Psoas muscle (tissue), 8 donors: ENCODE data around the gene RAB14. TPM values are rescaled to one million over a fixed set of nuclear protein-coding genes. Genes with fewer than 3 reads are reported as not detected.

Source experiments
- ATAC-seq, 4 donors: fragments of 200-7000 bp; cut with Tn5 transposase; one replicate each; pipeline ENCODE4 v1.9.1; 2020; ENCODE audit warnings: moderate library complexity in 3 of 4, mild to moderate bottlenecking in 2 of 4
- DNase-seq, 2 donors: peaks; one replicate each; pipeline ENCODE4 v3.0.0-alpha.2; 2020
- H3K27ac ChIP-seq: fragments of 200-600 bp; one replicate; pipeline ENCODE4 v1.8.0; 2022
- H3K27me3 ChIP-seq, 3 donors: fragments of 200-600 bp in 1 of 3; one replicate each; pipeline versions ENCODE4 v1.6.1 to v1.8.0; 2013 to 2022; ENCODE audit warnings: low read length in 2 of 3, mild to moderate bottlenecking in 2 of 3, moderate library complexity in 1 of 3; ENCODE audit not compliant: insufficient read depth in 3 of 3
- H3K36me3 ChIP-seq, 2 donors: fragments of 200-600 bp in 1 of 2; one replicate each; pipeline versions ENCODE4 v1.6.1 to v1.8.0; 2013 to 2022; ENCODE audit warnings: low read depth in 1 of 2, mild to moderate bottlenecking in 1 of 2, moderate library complexity in 1 of 2; ENCODE audit not compliant: insufficient read depth in 1 of 2
- H3K4me1 ChIP-seq: fragments of 200-600 bp; one replicate; pipeline ENCODE4 v1.8.0; 2022
- H3K4me3 ChIP-seq: fragments of 200-600 bp; one replicate; pipeline ENCODE4 v1.8.0; 2022; ENCODE audit warnings: mild to moderate bottlenecking
- H3K9me3 ChIP-seq: fragments of 200-600 bp; one replicate; pipeline ENCODE4 v1.8.0; 2022
- WGBS, 3 donors: extraction: QIAGEN DNeasy Blood & Tissue Kit; methylation state at CpG; one replicate each; pipeline versions ENCODE4 v1.1.6 to v1.1.7; 2013; 5-methylcytosine and 5-hydroxymethylcytosine counted together
- intact Hi-C, 2 donors: fragments of 100-400 bp; cut with DNase I; formaldehyde crosslinking; loops; one replicate each; pipeline versions ENCODE4 v1.11.0 to v1.14.2; 2022
- polyA plus RNA-seq, 3 donors: library from polyadenylated mRNA; stranded (reverse); fragments of 200-250 nt; gene quantifications; one replicate each; pipeline ENCODE4 v1.2.3, GENCODE V29; 2013
- total RNA-seq, 4 donors: library from RNA; stranded (reverse); fragmentation: NEBNext Ultra II Directional in 2 of 4; extraction: Animal tissue kit (Norgen Biotek cat#: 25700) in 2 of 4; gene quantifications; one replicate each; pipeline versions ENCODE4 v1.2.1 to v1.2.4, GENCODE V29; 2021 to 2023
- TF ChIP-seq, protein P1 (sequence below): fragments of 200-600 bp; IDR thresholded peaks from one replicate; pipeline ENCODE4 v1.8.0; 2022; ENCODE audit warnings: antibody characterized with exemption
- donor health status: healthy with polysubstance abuse.
- donor health status: DM: no; HTN: no; CAD: no; lungs with moderate emphysema.
- donor health status: Bipolar disorder and iron deficiency.
- donor health status: healthy.
- donor health status: DM: yes; HTN: yes; CAD: no.
- donor health status: DM: no; HTN: no; CAD: no.
- donor health status: DM: no; HTN: no; CAD: no.
- donor health status: DM: yes; HTN: yes; CAD: no.

Gene RAB14
- total and polyA plus RNA-seq, 7 donors, result 17.6 to 51.5 (median 43.6) TPM

DNA sequence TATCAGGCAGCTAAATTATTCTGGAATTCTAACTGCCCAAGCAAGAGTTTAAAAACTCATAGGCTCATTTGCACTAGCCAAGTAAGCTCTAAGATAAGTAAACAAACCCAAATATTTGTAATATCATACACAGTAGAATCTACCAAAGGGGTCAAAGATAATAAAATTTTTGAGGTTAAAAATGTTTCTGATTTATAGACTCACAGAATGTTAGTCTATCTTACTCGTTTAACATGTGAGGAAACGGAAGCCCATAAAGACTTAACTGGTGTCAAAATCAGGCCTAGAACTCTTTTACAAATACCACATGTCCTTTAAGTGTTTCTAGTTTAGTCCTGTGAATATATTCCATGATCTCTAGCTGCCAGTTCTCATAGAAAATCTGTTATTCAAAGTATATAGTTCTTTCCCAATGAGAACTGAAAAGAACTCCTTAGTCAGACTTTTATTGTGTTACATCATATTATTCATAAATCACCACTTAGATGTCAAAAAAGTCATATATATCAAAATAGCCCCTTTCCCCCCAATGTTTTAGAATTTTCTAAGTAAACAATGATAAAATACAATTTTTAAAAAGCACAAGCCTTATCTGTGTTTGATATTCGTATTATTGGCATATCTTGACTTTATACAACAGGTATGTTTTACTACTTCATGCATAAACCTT is 13.9 kb downstream of the RAB14 start:
- intact Hi-C loops, result no loop called here
- DNase-seq (no peak), ATAC-seq (no peak)
- H3K27ac ChIP-seq, result no peak overlapping the region
- peaks cover 0 to 28% of the 10 kb centered on the region in 2 donors for H3K36me3 ChIP-seq
- TF ChIP-seq, protein P1, sequence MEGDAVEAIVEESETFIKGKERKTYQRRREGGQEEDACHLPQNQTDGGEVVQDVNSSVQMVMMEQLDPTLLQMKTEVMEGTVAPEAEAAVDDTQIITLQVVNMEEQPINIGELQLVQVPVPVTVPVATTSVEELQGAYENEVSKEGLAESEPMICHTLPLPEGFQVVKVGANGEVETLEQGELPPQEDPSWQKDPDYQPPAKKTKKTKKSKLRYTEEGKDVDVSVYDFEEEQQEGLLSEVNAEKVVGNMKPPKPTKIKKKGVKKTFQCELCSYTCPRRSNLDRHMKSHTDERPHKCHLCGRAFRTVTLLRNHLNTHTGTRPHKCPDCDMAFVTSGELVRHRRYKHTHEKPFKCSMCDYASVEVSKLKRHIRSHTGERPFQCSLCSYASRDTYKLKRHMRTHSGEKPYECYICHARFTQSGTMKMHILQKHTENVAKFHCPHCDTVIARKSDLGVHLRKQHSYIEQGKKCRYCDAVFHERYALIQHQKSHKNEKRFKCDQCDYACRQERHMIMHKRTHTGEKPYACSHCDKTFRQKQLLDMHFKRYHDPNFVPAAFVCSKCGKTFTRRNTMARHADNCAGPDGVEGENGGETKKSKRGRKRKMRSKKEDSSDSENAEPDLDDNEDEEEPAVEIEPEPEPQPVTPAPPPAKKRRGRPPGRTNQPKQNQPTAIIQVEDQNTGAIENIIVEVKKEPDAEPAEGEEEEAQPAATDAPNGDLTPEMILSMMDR, result no peak
- no peak overlapping the region for H3K4me3 ChIP-seq
- no peaks in the 10 kb centered on the region for H3K27me3 ChIP-seq
- peaks cover 49% of the 10 kb centered on the region for H3K4me1 ChIP-seq
- 76 to 82% (median 77%) methylated on average over 3 of the region's 3 CpGs for WGBS, 3 donors
- H3K9me3 ChIP-seq, result no peaks in the 10 kb centered on the region

DNA sequence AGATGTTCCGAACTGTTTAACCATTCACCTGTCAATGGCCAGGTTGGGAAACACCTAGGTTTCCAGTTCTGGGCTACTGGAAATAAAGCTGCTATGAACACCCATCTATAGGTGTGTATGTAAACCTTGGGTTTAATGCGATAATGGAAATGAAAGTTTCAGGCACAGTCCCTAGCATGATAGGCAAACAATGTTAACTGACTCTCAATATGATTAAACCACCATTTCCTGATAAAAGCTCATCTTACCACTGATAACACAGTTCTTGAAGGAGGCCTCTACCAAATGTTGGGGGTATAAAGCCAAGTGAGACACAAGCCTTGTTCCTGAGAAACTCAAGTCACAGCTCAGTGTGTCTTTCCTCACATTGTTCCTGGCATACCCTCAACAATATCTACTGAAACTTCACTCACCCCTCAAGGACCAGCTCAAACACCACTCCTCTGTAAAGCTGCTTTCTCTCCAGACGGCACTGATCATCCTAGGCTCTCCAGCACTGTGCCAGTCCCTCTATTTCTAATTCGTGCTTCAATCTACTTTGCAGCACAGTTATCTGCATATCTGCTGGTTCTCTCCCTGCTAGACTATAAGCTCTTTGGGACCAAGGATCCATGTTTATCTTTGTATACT is 15.8 kb downstream of the RAB14 start:
- H3K4me1 ChIP-seq, result peaks cover 33% of the 10 kb centered on the region
- H3K27me3 ChIP-seq, result no peaks in the 10 kb centered on the region
- ATAC-seq (no peak), DNase-seq (no peak)
- 89 to 97% (median 90%) methylated on average over 4 of the region's 4 CpGs for WGBS, 3 donors
- H3K36me3 ChIP-seq, result peaks cover 0 to 47% of the 10 kb centered on the region in 2 donors
- intact Hi-C loops, result no loop called here
- no peak overlapping the region for H3K27ac ChIP-seq
- H3K4me3 ChIP-seq, result no peak overlapping the region
- H3K9me3 ChIP-seq, result no peaks in the 10 kb centered on the region
- TF ChIP-seq, protein P1, result no peak

- DNase-seq (no peak), ATAC-seq (no peak)
- intact Hi-C loops, result no loop called here
- Histone ChIP-seq H3K36me3 (peaks cover 0 to 53% of the 10 kb centered on the region in 2 donors), H3K27ac (no peak overlapping the region), H3K4me3 (no peak overlapping the region), H3K27me3 (no peaks in the 10 kb centered on the region), H3K9me3 (no peaks in the 10 kb centered on the region), H3K4me1 (peaks cover 30% of the 10 kb centered on the region)
- TF ChIP-seq, protein P1, result no peak
- WGBS, 3 donors, result 77 to 84% (median 83%) methylated on average over 3 of the region's 3 CpGs
Measured at GRCh38 chr9:121185178-121185745, 16.4 kb downstream of the RAB14 start.

DNA sequence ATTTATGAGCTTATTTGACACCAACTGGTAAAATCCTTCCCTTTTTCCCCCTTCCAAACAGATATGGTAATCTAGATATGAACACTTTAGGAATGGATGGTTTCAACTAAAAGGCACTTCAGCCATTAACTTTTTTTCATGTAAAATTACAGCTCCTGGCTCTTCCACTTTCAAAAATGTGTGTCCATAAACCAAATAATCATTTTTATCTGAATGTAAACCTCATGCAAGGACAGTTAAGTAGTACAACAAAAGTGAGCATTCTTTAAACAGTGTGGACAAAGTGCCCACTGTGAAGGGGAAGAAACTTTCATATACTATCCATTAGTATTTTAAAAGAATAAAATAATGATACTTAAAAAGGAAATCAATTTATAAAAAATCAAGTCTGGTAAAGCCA is 17.2 kb downstream of the RAB14 start:
- Histone ChIP-seq H3K36me3 (peaks cover 0 to 61% of the 10 kb centered on the region in 2 donors), H3K27me3 (no peaks in the 10 kb centered on the region), H3K4me3 (no peak overlapping the region), H3K27ac (no peak overlapping the region), H3K9me3 (no peaks in the 10 kb centered on the region), H3K4me1 (peaks cover 24% of the 10 kb centered on the region)
- TF ChIP-seq, protein P1, result no peak
- ATAC-seq (no peak), DNase-seq (no peak)
- intact Hi-C loops, result no loop called here
